Measurements from ENCODE around the gene GULP1. TPM values are rescaled to one million over a fixed set of nuclear protein-coding genes. Genes with fewer than 3 reads are reported as not detected.
A peak's percentile ranks its signal among the peaks of the same experiment; 100 is the strongest.
"Not testable (repeated sequence)": the region's sequence is repeated elsewhere in the genome, so short reads cannot be mapped to it uniquely, and the experiment has no call there.

The GULP1 gene
- total RNA-seq, 1 experiment from 2014 or later: 18.5 TPM

DNA sequence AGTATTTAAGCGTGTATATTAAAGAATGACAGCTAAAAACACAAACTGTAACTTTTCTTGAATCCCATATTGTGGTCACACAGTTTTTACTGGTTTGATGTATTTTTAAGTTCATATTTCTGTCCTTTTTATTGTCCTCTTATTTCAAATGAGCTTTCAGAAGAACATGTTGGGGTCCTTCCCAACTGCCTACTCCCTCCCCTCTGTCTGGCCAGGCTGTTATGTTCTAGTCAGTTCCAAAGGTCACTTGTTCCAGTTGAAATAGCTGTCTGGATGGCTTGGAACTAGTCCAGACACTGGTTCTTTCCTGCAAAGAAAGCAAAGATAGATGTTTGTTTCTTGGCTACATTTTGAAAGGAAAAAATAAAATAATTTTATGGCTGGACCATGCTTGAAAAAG, 306.9 kb downstream of the GULP1 start:
- no peak for DNase-seq (ENCODE audit: low read depth)

DNA sequence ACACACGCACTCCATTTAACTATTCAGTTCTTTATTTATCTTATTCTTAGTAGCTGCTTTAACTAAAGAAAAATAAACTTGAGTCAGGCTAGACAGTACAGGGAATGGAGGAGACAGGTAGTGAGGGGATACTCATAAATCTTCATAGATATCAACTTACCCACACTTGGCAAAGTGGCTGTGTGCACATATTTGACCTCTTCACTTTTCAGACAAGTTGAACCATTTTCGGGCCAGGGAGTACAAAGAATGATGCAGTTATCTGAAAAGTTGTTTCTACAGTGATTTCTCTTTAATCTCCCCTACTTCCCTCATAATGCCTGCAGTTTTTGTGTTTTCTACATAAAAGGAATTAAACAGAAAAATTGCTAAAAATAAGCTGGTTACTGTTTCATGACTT, 307.5 kb downstream of the GULP1 start:
- DNase-seq (ENCODE audit: low read depth): no peak

DNA sequence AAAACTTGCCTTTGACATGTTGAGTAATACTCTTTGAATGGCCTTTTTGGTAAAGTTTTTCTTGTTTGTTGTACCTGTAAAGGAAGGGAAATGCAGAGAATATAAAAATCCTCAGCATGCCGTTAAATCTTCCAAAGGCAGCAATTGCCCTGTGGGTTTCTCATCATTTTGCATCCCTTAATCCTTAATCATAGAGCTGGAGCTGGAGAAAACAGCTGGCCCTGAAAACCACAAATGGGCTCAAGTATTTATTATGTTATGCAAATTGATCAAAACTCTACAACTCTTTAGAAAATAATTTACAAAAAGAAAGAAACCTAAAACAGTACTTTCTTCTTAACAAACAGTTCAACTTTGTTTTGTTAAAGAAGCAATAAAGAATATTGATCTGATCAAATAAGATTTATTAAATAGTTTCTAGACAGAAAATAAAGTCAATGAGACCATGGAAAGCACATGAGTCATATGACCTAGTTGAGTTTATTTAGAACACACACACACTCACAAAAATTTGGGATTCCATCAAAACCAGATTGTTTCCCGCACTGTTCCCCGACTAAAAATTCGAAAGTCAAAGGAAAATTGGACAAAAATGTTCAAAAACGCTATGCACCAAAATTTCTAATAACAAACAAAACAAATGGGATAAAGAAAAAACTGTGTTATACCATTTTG, 309.0 kb downstream of the GULP1 start:
- DNase-seq (ENCODE audit: low read depth): no peak

DNA sequence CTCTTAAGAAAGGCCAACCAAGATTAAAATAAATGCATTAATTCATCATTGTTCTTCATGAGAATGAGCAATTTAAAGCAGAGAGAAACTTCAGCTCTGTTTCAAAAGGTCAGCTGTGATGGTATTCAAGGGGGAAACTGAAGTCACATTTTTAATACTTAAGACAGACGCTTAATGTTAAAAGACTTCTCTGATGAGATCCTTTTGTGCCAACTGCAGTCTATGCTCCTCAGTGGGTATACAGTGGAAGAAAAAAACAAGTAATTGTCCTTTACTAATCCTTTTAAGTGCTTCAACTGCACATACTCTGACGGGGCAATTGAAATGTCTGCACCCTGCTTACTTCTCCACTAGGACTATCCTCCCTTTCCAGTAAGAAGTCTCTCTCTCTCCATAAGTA, 309.7 kb downstream of the GULP1 start:
- no peak for DNase-seq (ENCODE audit: low read depth)

DNA sequence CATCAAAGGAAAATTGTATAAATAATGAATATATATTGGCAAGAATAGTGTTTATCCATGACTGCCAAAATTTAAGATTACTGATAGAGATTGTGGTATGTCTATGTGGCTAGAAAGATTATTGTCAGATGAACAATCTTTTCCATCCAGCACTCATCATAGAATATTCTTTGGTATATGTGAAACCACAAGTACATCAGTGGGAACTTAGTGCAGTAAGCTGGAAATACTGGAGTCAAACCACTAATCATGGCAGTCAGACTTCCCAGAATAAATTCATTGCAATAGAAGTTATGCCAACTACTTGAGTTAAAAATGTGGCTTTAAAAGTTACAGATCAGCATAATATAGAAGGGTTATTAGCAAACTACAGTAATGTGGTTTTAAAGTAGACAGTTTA, 310.3 kb downstream of the GULP1 start:
- no peak for DNase-seq (ENCODE audit: low read depth)

DNA sequence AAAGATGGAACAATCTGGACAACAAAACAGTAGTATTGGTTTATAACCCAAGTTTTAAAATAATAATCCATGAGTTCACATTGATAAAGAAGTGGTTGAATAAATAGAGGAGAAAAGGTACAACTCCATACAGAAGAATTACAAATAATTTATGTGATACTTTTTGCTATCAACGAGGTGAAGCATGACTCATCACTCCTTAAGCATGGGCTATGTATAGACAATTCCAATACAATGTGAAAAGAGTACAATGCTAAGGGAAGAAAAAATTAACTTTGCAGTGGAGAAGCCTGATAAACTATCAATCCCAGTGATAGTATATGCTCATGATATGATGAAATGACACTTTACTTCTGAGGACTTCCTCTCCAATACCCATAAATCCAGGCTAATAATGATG, 312.9 kb downstream of the GULP1 start:
- no peak for DNase-seq (ENCODE audit: low read depth)

DNA sequence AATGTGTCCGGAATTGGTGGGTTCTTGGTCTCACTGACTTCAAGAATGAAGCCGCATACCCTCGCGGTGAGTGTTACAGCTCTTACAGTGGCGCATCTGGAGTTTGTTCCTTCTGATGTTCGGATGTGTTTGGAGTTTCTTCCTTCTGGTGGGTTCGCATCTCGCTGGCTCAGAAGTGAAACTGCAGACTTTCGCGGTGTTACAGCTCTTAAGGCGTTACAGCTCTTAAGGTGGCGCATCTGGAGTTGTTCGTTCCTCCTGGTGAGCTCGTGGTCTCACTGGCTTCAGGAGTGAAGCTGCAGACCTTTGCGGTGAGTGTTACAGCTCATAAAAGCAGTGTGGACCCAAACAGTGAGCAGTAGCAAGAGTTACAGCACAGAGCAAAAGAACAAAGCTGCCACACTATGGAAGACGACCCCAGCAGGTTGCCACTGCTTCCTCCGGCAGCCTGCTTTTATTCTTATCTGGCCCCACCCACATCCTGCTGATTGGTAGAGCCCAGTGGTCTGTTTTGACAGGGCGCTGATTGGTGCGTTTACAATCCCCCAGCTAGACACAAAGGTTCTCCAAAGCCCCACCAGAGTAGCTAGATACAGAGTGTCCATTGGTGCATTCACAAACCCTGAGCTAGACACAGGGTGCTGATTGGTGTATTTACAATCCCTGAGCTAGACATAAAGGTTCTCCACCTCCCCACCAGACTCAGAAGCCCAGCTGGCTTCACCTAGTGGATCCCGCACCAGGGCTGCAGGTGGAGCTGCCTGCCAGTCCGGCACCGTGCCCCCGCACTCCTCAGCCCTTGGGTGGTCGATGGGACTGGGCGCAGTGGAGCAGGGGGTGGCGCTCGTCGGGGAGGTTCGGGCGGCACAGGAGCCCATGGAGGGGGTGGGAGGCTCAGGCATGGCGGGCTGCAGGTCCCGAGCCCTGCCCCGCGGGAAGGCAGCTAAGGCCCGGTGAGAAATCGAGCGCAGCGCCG, 314.2 kb downstream of the GULP1 start:
- DNase-seq (ENCODE audit: low read depth): not testable (repeated sequence)

DNA sequence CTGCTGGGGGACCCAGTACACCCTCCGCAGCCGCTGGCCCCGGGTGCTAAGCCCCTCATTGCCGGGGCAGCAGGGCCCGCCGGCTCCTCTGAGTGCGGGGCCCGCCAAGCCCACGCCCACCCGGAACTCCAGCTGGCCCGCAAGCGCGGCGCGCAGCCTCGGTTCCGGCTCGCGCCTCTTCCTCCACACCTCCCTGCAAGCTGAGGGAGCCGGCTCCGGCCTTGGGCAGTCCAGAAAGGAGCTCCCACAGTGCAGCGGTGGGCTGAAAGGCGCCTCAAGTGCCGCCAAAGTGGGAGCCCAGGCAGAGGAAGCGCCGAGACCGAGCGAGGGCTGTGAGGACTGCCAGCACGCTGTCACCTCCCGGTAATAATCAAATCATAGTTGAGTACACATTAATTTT, 314.9 kb downstream of the GULP1 start:
- DNase-seq (ENCODE audit: low read depth): not testable (repeated sequence)

DNA sequence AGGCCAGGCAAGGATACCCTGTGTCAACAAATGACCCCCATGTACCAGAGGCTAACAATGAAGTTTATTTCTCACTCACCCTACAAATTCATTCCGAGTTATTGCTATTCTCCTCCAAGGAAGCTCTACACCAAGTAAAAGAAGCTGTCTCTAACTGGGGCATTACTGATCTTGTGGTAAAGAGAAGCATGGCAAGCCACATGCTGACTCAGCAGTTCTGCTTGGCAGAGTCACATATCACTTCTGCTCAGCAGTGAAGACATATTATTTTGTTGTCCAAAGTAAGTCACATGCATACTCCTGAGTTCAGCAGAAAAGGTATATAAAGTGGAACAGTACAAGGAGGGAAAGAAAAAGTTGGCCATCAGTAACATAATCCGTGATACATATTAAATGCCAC, 315.8 kb downstream of the GULP1 start:
- no peak for DNase-seq (ENCODE audit: low read depth)

DNA sequence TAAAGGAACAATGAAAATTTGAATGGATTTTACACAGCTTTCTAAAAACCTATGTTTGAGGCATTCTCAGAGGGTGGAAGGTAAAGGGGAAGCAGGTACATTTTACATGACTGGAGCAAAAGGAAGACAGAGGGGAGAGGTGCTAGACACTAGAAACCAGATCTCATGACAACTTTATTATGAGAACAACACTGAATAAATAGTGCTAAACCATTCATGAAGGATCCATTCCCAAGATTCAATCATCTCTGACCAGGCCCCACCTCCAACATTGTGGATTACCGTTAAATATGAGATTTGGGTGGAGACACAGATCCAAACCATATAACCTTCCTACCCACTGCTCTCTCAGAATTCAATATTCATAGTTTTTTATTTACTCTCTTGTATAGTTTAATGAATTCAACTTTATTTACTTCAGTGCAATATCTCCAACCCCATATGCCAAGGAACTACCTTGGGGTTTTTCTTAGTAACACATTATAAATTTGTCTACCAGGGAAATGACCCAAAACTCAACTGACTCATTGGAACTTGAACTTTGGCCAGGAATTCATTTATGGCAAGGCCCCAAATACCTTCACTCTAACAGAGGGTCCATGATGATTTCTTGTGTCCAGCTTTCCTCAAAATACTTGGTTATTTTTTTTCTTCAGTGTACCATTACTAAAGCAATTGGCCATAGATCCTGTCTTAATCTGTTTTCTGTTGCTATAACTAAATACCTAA, 317.8 kb downstream of the GULP1 start:
- peak; percentile 15 for DNase-seq (ENCODE audit: low read depth)

DNA sequence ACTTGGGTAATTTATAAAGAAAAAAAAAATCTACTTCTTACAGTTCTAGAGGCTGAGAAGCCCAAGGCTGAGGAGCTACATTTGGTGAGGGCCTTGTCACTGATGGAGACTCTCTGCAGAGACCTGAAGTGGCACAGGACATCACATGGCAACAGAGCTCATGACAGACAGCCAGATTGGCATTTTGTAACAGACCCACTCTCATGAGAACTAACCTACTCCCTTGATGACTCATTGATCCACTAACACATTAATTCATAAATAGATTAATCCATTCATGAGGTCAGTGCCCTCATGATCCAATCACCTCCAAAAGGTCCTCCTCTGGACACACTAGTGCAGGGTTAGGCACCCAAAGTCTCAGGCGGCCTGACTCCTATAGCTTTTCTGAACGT, 318.4 kb downstream of the GULP1 start:
- no peak for DNase-seq (ENCODE audit: low read depth)

DNA sequence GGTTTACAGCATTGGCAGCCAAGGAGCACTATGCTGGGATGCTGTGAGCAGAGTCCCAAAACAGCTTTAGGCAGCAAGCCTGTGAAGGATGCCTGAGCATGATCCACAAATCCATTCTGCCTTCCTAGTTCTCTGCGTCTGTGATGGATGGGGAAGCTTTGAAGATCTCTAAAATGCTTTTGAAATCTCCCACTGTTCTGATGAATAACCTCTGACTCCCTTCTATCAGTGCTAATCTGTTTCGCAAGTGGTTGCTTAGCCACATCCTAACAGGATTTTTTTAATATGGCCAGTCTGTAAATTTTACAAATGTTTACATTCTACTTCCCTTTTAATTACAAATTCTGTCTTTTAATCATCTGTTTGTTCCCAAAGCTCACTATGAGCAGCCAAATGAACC, 319.2 kb downstream of the GULP1 start:
- DNase-seq (ENCODE audit: low read depth): no peak

DNA sequence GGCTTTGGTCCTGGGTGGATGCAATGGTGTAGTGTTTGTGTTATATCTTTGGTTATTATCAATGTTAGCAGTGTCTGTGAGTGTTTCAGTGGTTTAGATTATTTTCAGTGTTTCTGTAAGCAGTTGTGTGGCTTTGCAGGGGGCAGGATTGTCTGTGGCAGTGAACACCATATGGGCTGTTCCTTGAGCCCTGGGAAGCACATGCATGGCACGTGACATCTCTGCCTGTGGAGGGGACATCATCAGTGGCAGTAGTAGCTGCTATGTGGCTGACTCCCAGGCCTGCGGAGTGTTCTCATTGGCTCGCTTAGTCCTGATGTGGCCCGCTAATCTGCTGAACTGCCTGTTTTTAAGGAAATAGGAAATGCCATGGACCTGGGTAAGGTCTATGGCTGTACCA, 327.5 kb downstream of the GULP1 start:
- DNase-seq (ENCODE audit: low read depth): no peak

DNA sequence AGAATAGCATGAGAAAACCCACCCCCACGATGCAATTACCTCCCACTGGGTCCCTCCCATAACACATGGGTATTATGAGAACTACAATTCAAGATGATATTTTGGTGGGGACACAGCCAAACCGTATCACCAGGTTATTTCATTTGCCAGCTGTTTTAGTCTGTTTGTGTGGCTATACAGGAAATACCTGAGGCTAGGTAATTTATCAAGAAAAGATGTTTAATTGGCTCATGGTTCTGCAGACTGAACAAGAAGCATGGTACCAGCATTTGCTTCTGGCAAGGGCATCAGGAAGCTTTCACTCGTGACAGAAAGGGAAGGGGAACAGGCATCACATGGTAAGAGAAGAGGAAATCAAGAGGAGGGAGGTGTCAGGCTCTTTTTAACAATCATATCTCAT, 329.2 kb downstream of the GULP1 start:
- DNase-seq (ENCODE audit: low read depth): no peak

DNA sequence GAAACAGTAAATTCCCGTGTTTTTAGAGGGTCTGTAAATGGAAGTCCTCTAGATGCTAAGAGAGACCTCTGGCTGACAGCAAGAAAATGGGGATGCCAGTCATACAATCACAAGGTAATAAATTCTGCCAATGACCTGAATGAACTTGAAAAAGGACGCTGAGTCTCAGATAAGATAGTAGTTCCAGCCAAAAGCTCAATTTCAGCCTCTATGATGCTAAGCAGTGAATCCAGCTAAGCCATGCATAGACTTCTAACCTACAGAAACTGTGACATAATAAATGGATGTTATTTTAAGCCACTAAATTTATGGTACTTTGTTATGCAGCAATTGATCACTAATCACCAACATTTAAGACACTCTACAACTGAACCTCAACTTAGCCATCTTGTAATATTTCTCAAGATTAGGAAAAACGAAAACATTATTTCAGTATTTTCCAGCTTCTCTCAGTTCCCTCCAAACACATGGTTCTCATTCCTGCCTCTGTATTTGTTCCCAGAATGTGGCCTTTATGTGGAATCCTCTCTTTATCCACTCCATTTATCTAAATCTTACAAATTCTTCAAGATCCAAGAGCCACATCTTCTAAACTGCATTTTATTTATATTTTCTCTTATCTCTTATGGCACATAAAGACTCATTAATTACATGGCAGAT, 331.1 kb downstream of the GULP1 start:
- DNase-seq (ENCODE audit: low read depth): no peak

DNA sequence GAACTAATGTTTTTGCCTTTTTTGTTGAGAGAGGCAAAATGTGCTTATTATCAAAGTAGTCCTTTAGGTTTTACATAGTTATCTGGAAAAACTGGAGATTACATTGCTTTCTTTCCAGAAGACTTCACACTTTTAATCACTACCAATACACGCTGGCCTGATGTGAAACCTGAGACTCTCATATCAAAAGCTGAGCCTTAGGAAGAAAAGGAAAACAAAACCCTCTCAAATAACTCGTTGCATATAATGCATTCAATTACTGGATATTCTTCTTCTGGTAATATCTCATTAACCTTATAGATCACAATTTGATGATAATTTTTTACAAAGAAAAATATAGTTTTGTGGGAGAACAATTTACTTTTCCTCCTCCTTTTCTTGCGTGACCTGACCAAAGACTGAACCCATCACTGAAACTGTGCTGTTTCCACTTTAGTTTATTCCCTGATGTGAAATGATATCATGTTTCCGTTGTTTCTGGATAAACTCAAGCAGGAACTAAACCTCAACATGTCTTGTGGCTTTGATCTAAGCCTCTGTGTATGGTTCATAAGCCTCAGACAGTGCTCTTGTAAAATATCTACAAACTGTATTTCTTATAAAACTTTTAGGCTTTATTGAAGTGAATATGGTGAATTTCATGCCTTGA, 332.4 kb downstream of the GULP1 start:
- DNase-seq (ENCODE audit: low read depth): peak; percentile 38

DNA sequence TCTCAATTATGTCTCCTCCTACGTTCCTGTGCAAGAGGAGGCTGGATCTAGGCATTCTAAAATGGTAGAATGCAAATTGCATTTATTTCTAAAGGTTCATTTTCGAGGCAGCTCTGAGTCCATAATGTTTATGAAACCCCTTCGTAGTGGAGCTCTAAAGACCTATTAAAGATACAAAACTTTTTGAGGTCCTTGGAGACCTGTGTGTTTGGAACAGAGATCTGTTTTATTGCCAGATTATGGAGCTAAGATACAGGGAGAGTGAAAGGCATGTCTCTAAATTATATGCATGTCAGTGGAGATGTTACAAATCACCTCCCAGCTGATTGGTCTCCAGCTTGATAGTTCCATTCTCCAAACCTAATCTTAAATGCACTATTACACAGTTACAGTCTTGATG, 335.8 kb downstream of the GULP1 start:
- DNase-seq (ENCODE audit: low read depth): no peak

DNA sequence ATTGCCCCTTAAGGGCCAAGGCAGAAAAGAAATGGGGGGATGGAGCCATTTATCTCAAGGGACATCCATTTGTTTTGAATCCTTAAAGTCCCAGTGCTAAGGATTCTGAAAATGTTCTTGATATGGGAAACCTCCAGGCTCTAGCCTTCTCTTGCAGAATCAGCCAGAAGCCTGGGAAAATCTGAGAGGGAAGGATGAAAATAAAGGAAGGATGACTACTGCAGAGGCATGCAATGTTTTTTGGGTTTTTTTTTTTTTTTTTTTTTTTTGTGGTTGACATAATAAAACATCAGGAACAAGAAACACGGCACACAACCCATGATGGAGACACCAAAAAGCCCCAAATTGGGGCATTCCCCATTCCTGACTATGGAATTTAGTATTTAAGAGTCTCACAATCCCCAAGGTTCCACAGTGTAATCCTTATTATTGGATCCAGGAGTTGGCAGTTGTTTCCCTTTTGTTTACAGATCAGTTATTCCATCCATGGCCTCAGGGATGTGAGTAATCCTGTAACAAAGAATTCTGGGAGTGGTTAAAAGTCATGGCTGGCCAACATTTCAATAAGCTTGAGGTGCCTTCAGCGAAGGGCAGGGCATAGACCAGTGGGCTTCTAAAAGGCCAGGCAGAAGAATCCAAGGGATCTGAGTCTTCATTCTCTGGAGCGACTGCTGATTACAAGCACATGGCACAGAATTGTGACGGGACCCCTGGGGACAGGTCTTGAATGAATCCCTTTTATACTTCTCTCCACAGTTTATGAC, 337.5 kb downstream of the GULP1 start:
- DNase-seq (ENCODE audit: low read depth): peak; percentile 62

DNA sequence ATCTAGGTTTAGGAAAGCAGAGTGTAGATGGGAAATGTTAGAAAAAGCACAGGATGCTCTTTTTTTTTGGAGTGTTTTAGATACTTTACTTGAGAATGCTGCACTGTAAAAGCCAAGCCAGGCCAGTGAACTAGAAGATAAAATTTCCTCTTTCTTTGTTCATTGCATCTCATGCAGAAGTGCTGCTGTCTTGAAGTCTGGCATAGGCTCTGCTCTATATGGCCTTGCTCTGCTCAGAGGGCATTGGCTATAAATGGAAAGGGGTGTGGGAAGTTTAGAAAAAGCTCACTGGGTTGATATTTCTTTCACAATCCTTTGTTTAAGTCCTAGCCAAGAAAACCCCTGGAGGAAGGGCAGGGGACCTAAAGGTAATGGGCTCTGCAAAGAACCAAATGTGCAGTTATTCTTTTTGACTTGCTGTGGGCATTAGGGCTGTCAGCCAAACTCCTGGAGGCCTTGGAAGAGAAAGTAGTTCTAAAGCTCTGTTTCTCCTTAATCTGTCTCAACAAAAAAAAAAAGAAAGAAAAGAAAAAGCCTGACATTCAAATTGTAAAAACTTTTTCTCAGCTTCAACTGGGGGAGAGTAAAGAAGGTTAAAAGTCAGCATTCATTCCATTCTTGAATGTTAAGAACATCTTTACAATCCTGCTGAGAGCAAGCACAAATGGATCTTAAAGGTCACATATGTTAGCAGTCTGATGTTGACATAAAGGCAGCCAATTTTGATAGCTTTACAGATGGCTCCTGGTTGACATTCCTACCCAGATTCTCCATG, 338.3 kb downstream of the GULP1 start:
- no peak for DNase-seq (ENCODE audit: low read depth)
